Measurements from ENCODE around the gene ATXN10.

DNA sequence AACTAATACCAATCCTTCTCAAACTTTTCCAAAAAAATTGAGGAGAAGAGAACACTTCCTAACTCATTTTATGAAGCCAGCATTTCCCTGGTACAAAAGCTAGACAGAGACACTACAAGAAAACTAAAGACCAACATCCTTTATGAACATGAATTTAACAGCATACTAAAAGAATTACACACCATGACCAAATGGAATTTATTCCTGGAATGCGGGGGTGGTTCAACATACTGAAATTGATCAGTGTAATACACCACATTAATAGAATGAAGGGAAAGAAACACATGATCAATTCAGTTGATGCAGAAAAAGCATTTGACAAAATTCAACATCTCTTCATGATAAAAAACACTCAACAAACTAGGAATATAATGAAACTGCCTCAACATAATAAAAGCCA lies 157.2 kb downstream of the ATXN10 start:
- TF ChIP-seq, protein P1, sequence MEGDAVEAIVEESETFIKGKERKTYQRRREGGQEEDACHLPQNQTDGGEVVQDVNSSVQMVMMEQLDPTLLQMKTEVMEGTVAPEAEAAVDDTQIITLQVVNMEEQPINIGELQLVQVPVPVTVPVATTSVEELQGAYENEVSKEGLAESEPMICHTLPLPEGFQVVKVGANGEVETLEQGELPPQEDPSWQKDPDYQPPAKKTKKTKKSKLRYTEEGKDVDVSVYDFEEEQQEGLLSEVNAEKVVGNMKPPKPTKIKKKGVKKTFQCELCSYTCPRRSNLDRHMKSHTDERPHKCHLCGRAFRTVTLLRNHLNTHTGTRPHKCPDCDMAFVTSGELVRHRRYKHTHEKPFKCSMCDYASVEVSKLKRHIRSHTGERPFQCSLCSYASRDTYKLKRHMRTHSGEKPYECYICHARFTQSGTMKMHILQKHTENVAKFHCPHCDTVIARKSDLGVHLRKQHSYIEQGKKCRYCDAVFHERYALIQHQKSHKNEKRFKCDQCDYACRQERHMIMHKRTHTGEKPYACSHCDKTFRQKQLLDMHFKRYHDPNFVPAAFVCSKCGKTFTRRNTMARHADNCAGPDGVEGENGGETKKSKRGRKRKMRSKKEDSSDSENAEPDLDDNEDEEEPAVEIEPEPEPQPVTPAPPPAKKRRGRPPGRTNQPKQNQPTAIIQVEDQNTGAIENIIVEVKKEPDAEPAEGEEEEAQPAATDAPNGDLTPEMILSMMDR (conservative IDR thresholded peaks at IDR 0.05): no peak
- no peak for TF ChIP-seq ZFX (IDR thresholded peaks at IDR 0.05)
